DMS153 treated with DMSO at 0.1 percent for 48 hours (cell line): ENCODE measurements around the gene CCDC91.
"Not testable (repeated sequence)": the region's sequence is repeated elsewhere in the genome, so short reads cannot be mapped to it uniquely, and the experiment has no call there.

ENCODE experiments used
- DNase-seq: peaks from one replicate; lab custom pipeline; 2025; ENCODE audit not compliant: unreplicated experiment; lab: John Stamatoyannopoulos, UW

The CCDC91 gene

GRCh38 chr12:28231248-28231647 lies 41.0 kb downstream of the CCDC91 start:
- no peak for DNase-seq

GRCh38 chr12:28232211-28232928 lies 42.1 kb downstream of the CCDC91 start:
- no peak for DNase-seq

- no peak for DNase-seq
These were observed 44.2 kb downstream of the CCDC91 start for GRCh38 chr12:28234444-28234843.

DNA sequence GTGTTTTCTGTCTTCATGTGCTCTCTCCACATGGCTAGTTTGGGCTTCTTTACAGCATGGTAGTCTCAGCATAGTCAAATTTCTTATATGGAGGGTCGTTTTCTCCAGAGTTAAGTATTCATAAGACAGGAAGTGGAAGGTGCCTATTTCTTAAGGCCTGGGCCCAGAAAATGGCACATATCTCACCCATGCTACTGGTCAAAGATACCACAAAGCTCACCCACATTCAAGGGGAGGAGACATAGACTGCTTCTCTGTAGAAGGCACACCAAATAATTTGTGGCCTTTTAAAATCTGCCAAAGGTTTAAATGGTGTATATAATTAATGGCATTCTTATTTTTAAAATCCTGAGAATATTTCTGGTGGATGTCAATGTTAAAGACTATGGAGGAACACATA lies 44.8 kb downstream of the CCDC91 start:
- DNase-seq, result no peak

DNA sequence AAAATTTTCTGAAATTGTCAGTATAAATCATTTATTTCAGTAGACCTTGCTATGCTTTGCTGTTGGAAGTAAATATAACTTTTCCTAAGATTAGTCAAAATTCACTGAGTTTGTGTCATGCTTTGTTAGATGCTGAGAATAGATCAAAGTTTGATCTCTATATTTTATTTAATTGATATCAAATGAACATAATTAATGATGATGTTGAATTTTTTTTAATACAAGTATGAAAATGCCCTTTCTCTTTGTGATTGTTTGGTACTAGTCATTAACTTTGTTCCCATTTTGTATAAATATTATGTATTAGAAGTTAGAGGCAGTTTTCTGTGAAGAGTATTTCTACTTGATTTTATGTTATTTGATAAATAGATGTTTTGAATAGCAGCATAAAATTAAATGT lies 45.7 kb downstream of the CCDC91 start:
- DNase-seq, result no peak

DNA sequence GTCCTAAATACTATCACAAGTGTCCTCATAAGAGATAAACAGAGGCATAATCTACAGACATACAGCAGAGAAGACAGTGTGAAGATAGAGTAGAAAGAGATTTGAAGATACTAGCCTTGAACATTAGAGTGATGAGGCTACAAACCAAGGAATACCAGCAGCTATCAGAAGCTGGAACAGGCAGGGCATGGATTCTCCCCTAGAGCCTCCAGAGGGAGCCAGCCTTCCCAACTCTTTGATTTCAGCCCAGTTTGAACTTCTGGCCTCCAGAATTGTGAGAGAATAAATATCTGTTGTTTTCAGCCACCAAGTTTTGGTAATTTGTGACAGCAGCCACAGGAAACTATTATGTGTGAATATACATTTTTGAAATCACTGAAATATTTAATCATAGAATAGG lies 47.2 kb downstream of the CCDC91 start:
- DNase-seq, result no peak

DNA sequence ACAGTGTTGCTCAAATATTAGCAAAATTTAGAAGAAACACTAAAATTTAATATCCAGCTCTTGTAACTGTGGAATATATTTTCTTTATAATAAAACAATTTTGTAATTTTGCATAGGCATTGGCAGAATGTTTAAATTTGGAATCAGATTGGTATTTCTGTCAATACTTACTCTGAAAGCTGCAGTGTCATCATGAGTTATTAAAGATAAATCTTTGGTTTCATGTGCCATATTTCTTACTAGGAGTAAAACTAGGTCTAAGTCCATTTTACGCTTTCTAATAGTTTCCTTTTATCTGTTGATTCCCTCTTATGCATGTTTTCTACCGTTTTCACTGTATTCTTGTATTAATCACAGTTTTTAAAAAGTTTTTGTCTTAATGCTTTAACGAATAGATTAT lies 49.7 kb downstream of the CCDC91 start:
- DNase-seq, result no peak

- DNase-seq, result no peak
These were observed 50.6 kb downstream of the CCDC91 start for GRCh38 chr12:28240853-28241252.

- DNase-seq, result no peak
These were observed 51.9 kb downstream of the CCDC91 start for GRCh38 chr12:28242129-28242495.

- DNase-seq, result no peak
These were observed 52.4 kb downstream of the CCDC91 start for GRCh38 chr12:28242496-28243309.

GRCh38 chr12:28243310-28243633 lies 53.0 kb downstream of the CCDC91 start:
- no peak for DNase-seq

DNA sequence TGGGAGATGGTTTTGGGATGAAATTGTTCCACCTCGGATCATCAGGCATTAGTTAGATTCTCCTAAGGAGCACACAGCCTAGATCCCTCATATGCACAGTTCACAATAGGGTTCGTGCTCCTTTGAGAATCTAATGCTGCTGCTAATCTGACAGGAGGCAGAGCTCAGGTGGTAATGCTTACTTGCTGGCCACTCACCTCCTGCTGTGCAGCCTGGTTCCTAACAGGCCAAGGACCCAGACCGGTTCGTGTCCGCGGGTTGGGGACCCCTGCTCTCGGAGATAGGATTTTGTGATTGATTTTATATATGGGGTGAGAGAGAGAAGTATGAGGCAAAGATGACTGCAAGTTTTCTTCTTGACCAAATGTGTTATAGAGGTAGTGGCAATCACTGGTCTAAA lies 57.5 kb downstream of the CCDC91 start:
- no peak for DNase-seq

- DNase-seq, result no peak
These were observed 58.4 kb downstream of the CCDC91 start for GRCh38 chr12:28248555-28249145.

DNA sequence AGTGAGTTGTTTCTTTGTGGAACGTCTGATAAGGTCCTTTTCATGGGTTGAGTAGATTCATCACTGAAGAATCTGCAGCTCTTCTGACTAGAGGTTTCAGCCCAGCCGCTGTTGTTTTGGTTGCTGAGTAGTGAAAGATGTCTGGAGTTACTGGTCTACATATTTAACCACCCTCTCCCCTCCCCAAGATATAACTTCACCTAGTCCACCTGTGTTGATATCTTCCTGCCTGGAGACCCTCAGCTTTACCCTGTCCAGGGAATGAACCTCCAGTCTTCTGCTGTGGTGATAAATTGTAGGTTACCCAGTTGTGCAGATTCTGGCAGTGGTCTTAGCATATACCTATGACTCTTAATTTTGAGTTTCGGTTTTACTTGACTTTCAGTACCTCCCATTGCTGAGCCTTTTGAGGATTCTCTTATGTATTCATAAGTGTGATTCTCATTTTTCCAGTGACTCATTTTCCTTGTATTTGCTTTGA lies 62.9 kb downstream of the CCDC91 start:
- DNase-seq, result no peak

- DNase-seq, result no peak
These were observed 67.2 kb downstream of the CCDC91 start for GRCh38 chr12:28257411-28257810.

GRCh38 chr12:28258998-28259397 lies 68.7 kb downstream of the CCDC91 start:
- DNase-seq, result no peak

GRCh38 chr12:28265435-28266042 lies 75.3 kb downstream of the CCDC91 start:
- no peak for DNase-seq

GRCh38 chr12:28267920-28268607 lies 77.8 kb downstream of the CCDC91 start:
- not testable (repeated sequence) for DNase-seq

DNA sequence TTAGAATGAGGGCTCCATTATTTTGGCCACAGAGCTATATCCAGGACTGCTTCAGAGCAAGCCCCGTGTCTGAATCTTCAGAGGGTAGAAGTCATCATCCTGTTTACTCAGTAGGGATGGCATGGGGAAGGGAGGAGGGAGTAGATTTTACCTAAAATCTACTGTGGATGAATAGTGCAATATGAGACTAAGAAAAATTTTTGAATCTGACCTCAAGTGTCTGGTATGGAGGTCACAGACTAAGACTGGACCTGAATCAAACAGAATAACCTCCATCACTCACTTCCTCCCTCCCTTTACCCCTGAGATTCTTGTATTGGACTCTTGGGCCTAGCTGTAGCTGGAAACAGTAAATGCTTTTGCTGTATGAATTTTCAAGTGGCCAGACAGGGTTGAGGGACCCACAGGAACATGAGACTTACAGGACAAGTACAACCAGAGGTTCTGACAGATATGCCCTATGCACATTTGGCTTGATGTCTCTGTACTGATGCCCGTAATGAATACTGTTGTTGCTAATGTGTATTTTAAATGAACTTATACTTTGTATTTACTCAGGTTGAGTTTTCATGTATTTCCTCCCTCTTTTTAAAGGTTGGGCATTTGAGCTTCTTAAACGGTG lies 78.5 kb downstream of the CCDC91 start:
- no peak for DNase-seq

DNA sequence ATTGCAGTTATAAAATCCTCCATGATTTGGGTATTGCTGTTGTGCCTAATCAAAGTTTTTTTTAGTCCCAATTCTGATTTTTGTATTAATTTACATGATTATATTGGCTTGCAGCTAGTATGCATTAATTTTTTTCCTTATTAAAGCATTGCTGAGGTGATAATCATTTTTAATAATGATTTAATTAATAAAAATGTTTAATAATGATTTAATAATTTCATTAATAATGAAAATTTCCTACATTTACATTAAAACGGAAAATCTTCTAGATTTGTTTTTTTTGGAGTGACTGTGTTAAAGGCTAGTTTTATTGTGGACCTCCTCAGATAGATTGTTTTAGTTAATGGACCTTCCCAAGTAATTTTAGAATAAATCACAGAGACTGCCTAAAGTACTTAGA lies 79.6 kb downstream of the CCDC91 start:
- DNase-seq, result no peak

DNA sequence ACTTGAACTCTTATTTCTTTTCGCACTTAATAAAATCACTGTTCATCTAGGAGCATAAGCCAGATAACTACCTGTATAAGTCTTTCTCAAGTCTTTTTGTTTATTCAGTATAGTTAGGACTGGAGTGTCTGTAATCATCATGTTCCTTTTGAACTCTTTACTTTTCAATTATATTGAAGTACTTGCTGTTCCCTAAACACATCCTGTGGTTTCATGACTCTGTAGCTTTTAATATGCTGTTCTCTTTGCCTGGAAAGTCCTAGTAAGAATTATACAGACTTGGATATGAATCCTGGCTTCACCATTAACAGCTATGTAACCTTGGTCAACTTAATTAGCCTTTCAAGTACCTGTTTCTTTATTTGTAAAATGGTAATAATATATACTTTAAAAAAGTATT lies 88.2 kb downstream of the CCDC91 start:
- no peak for DNase-seq
